ENCODE data around the gene MTUS2. TPM values are rescaled to one million over a fixed set of nuclear protein-coding genes. Genes with fewer than 3 reads are reported as not detected.

Gene MTUS2
- polyA plus RNA-seq, 10 donors, result 16.9 to 35.5 (median 25.8) TPM

DNA sequence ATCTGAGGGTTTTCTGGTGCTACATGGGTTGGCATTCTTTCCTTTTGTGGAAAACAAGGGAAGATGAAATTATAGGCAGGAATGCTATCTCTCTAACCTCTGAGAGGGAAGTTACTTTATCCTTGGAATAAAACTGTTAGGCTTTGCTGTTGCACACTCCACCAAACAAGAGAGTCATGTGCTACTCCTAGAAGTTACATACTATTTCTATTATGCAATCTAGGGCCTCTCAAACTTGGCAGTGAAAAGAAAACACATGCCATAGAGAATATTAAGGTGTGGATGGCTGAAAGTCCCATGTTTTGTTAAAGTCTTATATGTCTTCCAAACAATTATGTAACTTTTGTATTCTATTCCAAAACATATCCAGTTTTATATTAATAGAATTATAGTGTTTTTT is 407.4 kb downstream of the MTUS2 start:
- DNase-seq, result peak; percentile 58 to 78 (median 63)

DNA sequence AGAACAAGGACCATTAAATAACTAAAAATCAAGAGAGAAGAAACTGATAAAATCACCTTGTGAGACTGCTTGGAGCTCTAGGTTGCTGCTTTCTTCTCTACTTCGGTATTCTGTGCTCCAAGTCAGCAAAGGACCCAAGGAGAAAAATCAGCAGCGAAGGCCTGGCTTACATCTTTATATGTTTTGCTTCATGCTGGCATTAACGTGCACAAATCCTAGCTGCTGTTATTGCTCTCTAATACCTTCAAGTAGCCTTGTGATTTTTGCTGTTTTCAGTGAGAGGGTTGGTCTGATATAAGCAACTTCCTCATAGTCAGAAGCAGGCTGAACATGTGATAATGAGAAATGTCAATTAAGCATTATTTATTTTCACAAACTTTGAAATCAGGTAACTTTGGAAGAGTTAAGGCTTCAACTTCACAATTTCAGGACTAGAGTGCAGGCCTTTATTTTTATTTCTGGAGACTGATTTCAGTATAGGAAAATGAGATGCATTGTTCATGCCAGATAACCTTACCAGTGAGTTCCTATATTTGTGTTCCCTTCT is 410.2 kb downstream of the MTUS2 start:
- DNase-seq, result no peak

DNA sequence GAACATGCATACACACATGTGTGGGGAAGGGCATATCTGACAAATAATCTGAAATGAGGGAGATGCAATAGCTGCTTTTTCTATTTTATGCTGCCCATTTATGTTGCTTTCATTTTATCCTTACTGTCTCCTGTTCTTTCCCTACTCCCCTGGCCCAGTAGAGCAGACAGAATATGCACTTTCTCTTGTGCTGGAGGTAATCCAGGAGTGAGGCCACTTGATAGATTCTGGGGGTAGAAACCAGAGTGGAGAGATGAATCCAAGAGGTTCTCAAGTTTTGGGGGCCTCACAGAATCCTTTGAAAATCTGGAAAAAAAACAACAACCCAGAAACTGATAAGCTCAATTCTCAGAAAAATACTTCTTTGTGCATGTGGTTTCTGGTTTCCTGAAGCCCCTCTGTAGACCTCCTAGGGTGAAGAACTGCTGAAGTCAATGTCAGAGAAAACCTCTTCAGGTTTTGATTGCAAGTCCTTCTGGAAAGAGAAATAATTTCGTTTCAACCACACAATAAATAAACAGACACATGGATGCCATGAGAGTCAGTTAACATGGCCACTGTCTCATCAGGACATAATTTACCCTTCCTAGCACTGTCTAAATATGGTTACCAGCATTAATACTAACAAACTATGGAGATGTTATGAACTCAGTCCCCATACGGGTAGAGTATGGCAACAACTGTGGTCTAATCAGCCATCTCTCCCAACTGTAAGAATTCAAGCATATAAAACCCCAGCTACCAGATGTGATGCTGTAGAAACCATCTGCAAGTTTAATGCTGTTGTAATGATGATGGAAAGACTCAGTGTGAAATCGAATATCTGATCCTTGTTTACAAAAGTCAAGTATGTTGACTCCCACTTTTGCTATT is 419.8 kb downstream of the MTUS2 start:
- DNase-seq, result no peak

DNA sequence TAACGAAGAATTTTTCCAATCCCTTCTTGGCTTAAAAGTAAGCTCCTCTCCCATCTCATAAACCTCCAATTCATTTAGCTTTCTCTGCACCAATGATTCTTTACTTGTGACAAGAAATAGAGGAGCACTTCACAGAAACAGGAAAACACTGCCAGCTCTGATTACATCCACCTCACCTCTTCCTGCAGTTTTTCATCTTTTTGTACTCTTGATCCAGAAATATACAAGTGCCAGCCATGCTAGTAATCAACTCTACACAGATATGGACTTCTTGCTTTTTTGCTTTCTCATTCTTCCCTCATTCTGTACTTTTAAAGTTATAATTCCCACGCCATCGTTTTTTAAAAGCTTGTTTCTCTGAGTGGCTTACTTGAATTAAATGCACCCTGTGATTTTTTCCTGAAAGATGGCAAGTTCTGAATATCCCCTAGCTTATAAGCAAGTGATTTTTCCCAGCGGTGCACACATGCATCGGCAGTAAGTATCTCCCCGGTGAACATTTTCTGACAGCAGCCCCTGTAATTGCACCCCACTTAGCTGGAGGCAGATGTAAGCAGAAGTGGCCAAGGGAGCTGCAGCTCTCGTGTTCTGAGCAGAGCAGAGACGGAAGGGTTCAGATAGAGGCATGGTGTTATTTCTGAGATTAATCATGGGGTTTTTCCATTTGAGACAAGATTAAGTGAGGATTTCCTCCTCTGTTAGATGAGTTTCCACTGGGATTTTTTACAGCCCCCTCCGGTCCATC is 434.7 kb downstream of the MTUS2 start:
- no peak for DNase-seq

DNA sequence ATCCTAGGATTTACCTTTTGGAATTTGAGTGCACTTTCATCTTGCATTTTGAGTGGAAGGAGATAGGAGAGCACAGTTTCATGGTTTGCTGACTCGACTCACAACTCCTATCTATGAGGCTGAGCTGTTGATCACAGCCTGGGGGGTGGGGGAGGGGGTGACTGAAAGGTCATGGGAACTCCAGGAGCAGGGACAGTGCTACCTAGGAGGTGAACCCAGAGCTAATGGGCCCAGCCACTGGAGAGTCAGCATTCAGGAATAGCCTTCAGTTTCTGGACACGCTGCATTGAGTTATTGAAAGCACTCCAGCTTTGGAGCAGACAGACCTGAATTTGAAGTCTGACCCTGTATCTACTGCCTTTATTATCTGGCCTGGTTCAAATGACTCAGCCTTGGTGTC is 435.4 kb downstream of the MTUS2 start:
- DNase-seq, result no peak

DNA sequence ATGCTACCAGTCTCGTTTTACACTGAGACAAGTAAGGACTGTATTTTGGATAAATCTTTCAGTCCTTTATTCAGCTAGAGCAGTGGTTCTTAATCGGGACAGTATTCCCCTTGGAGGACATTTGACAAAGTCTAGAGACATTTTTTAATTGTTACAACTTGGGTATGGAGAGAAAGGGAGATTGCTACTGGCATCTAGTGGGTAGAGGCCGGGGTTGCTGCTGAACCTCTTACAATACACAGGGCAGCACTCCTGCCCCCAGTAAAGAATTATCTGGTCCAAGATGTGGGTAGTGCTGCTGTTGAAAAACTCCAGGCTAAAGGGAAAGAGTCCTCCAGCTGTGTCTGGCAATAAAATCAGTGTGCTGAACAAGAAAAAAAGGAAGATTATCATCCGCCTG is 440.5 kb downstream of the MTUS2 start:
- DNase-seq, result peak in 1 of 3 donors; percentile 15

DNA sequence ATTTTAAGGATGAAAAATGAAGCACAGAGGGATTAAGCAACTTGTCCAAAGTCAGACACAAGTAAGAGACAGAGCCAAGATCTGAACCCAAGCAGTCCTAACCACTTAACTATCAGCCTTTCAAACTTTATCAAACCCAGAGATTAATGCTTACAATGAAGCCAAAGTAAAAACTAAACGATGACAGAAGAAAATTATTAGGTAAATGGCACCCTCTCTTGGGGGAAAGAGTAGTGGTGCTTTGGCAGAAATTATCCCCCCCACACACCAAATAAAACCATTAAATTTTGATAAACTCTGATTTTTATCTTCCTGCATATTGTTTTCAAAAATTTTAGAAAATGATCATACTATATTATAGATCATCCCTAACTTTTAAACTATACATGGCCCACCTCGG is 446.1 kb downstream of the MTUS2 start:
- DNase-seq, result no peak

DNA sequence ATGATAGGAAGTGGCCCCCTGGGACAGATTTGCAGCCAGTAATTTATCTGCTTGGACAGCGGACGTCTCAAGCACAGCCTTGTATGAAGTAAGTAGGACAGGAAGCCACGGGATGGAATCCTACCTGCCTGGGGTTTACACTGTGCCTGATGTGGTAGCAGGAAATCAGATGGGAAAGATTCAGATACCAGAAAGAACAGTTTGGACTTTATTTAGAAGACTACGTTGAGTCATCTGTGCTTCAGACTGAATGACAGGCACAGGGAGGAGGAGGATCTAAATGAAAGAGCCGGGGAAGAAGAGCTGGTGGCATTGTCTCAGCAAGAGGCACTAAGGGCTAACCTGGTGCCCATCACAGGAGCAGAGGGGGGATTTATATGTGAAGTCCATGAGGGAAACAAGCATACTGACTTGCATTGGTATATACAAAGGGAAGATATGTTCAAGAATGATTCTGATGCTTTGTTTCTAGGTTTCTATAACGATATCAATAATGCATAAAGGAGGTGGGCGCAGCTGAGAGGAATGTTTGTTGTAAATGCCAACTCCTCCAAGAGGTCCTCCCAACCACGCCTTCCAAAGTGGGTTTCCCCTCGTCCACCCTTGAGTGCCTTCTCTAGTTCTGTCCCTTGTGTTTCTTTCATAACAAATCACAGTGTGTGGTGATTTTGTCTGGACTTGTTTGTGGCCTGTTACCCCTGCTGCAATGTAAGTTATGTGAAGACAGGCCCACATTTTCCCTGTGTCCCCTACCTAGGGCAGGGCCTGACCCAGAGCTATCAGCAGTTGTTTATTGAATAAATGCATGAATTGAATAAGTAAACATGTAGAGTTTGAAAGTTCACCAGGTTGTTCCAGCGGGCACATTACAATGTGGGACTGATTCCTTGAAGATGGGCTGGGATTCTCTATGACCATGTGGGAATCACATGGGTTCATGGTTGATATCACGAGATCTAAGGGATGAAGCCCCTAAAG is 446.9 kb downstream of the MTUS2 start:
- DNase-seq, result no peak

DNA sequence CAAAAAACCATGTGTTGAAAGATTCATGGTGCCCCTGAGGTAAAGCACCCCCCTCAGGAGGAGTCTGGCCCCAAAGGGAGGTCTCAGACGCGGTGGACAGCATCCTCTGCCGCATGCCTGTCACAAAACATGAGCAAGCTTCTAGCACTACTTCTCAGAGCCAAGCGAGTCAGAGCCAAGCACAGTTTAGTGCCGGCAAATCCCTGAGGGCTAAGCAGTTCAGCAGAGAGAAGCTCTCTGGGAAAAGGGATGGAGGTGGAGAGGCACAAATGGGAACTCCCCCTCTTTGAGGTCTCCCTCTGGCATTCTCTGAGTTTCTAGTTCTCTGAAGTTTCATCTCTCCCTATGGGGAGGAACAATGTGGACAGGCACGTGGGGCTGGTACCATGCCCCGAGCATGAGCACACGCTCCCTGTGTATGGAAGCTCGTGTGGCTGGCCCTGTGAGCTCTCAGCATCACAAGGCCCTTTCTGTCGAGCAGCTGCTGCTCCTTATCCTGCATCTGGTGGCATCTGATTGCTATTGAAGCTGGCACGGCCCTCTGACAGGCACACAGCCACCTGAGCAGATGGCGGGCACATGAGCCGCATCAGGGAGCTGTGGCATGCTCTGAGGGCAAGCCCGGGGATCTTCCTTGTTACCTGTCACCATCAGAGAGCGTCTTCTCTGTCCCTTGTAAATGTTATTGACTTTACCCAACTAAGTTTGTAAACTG is 450.3 kb downstream of the MTUS2 start:
- no peak for DNase-seq

DNA sequence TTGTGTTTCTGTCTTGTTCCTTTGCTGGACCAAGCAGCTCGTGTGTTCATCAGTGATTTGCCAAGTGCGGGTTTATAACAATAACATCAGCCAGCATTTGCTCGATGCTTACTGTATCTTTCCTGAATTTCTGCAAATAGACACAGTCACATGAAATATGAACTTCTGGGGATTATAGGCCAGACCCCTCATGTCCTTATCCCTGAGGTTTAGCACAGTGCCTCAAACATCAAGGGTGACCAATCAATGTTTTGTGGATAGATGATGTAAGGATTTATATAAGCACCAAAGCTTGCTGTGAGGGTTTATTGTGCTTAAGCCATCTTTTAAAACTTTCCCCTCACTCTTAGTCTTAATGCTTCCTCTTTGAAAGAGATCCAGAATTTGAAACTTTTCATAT is 451.5 kb downstream of the MTUS2 start:
- no peak for DNase-seq

DNA sequence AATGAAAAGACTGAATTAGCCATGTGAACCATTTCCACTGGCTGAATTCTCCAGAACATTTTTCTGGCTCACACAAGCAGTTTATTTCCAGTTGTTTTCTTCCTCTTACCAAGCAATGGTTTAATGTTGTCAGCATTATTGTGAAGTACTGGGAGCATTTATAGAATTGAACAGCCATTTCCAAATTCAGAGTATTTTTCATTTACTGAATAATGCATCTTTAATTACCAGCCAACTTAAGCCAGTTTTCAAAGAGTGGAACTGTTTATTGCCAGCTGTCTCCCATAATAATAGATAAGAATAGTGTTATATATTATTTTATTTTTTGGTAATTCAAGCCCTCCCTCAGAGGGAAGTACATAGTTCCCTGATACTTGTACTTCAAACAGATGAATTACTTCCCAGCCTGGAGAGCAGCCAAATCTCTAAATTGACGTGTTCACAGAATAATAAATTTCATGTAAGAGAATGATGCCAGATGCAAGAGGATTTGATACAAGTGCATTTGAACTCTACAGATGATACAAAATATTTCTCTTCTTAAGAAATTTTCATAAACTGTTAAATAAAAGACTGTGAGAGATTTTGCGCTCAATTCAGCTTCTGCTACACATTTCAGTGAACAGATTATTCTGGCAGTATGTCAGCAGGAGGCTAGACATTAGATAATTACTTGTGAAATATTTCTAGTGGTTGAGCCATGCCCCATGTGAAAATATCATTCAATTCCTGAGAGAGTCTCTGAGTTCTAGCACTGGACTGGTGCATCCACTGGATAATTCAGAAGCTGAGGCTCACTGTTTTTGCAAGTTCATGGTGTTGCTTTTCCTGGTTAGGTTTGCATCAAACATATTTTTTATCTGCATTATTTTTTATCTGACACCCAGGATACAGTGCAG is 459.5 kb downstream of the MTUS2 start:
- DNase-seq, result peak in 1 of 3 donors; percentile 11

DNA sequence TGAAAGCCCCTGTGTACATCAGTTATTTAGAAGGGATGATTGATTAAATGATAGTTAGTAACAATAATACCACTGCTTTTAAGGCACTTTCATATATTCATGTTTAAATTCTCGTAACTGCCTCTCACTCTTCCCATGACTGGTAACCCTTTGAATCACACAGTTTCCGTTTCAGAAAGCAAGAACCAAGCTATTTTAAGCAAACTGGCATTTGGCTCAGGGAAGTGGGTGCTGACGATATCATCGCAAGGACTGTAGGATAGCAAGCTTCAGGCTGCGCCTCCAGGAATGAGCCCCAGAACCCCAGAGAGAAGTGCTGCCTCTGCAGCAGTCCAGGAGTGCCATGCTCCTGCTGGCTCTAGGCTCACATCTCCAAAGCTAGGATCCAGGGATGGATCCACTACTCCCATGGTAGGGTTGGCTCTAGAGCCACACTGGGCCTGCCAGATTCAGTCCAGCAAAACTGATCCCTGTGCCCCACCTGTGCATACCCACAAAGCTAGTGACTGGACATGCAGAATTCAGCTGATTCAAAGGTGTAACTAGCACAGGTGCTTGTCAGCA is 461.9 kb downstream of the MTUS2 start:
- no peak for DNase-seq

DNA sequence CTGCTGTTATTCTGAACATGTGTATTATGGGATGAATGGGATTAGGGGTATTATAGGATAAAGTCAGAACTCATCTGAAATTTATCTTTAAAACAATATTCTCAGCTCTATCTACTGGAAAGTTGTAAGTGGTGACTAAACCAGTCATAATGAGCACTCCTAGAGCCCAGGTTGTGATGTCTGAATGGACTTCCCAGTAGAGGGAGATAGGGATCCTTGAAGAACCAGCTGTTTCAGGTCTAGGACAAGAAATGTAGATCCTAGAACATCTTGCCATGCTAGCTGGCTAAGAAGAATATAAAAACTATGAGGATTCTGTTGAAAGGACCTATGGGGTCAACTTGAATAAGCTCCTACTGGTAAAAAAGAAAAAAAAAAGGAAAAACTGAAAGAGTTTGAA is 464.6 kb downstream of the MTUS2 start:
- no peak for DNase-seq

DNA sequence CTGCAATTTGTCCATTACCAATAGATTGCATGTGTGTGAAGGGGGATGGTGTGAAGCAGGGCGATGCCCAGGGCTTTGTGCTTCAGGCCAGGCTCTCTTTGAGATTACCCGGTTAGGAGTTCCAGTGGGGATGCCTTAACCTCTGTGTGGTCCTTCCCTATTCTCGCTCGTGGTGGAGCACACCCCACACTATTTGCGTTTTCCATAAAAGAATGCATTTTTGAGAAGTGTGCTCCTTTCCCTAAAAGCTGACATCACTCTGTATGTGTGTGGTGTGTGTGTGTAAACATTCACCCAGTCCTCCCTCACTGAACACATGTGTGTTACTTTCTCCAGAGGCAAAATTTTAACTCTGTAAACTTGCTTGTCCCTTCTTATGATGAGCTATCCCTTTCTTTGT is 467.1 kb downstream of the MTUS2 start:
- no peak for DNase-seq

DNA sequence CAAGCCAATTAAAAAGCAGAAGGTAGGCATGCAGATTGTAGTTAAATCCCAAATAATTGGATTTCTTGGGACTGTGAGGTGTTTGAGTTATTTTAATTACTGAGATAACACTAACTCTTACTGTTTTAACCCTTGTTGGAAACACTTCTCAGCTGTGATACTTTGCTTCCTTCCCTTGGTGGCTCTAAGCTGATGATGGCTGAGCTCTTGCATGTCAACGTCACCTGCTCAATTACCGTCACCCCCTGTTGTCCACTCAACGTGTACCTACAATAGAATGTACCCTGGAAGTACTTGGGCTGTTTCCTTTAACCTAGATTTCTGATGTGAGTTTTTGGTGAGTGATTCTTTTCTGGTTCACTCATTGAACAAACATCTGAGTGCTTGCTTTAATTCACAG is 471.9 kb downstream of the MTUS2 start:
- no peak for DNase-seq

DNA sequence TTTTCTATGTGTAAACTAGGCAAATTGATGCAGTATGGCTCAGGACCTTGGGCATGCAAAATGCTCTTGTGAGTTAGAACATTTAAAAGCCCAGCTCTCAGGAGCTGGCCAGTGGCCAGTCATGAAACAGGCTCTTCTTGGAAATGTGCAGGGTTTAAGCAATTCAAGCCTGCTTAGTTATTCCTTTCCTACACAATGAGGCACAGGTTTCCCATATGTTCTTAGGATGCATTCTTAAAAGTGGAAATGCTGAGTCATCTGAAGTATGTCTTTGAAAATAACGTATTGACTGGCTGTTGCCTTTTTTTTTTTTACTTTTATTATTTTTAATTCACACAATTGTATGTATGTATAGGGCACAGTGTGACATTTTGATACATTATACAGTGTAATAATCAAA is 474.7 kb downstream of the MTUS2 start:
- DNase-seq, result peak in 1 of 3 donors; percentile 12

DNA sequence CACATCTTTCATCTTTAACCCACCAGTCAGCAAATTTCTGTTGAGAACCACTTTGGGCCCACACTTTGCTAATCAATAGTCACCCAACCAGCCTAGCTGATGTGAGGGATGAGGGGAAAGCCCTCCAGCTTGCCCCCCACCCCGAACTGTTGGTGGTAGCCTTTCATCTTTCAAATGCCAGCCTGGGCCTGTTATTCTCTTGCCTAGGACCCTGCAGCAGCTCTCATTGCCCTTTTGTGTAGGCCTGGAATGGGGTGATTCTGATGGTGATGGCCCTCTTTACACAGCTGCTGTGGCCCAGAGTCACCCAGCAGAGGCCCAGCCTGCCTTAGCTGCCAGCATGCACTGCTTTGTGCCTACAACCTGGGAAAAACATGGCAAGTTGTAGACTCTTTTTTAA is 480.9 kb downstream of the MTUS2 start:
- no peak for DNase-seq

DNA sequence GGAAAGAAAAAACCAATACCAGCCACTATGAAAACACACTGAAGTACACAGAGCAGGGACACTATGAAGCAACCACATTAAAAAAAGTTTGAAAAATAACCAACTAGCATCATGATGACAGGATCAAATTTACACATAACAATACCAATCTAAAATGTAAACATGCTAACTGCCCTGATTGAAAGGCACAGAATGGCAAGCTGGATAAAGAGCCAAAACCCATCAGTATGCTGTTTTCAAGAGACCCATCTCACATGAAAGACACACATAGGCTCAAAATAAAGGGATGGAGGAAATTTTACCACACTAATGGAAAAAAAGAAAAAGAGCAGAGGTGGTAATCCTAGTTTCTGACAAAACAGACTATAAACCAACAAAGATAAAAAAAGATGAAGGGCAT is 484.0 kb downstream of the MTUS2 start:
- DNase-seq, result no peak

DNA sequence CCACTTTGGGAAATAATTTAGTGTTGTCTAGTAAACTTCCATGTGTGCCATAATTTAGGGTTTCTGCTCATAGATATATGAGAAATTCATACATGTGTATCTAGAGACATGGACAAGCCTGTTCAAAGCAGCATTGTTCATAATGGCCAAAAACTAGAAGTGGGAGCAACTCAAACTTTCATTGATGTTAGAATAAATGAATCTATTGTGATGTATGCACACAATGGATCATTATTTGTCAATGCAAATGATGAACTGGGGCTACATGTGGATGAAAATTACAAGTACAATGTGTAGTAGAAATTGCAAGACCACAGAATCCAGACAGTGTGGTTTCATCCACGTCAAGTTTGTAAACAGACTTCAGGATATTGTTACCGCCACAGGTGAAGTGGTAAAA is 490.7 kb downstream of the MTUS2 start:
- DNase-seq, result no peak

DNA sequence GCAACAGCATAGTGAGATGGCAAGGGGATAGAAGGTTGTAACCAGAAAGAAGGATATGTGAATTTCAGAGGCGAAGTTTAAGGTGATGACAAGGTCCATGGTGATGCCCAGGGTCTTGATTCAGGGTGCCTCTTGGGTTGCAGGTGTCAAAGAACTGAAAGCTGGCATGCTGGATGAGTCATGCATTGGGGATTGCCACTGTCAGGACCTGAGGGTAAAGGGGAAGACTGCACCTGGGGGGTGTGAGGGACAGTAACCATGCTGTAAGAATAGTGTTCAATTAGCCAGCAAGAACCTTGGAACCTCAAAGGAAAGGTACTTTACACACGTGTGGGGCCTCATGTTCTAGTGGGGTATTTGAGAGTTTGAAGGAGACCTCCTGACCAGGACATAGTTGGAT is 495.7 kb downstream of the MTUS2 start:
- DNase-seq, result no peak
